GM20000 (cell line): ENCODE measurements around the gene DCAF17.
"Not testable (repeated sequence)": the region's sequence is repeated elsewhere in the genome, so short reads cannot be mapped to it uniquely, and the experiment has no call there.

Source experiments
- DNase-seq: peaks from one replicate; pipeline ENCODE4 v3.0.0; 2012; ENCODE audit warnings: low spot score
- CTCF ChIP-seq: IDR thresholded peaks from 2 replicates; pipeline ENCODE4 v1.5.1; 2012; ENCODE audit warnings: mild to moderate bottlenecking, control low read depth; ENCODE audit errors: extremely low read depth, missing control alignments

The DCAF17 gene

GRCh38 chr2:171522052-171522787 is 88.2 kb downstream of the DCAF17 start, which contains the start of gene CYBRD1:
TSS of gene CYBRD1 (plus strand) at chr2:171522474. CDS start at chr2:171522546, 72 bp downstream.
- no peak for TF ChIP-seq CTCF
- peak; percentile 87 for DNase-seq

GRCh38 chr2:171522788-171523087 is 88.7 kb downstream of the DCAF17 start:
- DNase-seq: no peak
- TF ChIP-seq CTCF: no peak

- DNase-seq: peak; percentile 70
- no peak for TF ChIP-seq CTCF
Measured at GRCh38 chr2:171523088-171524017, 89.3 kb downstream of the DCAF17 start.

- no peak for DNase-seq
- no peak for TF ChIP-seq CTCF
Measured at GRCh38 chr2:171524018-171524401, 90.0 kb downstream of the DCAF17 start.

GRCh38 chr2:171529914-171530313 is 95.9 kb downstream of the DCAF17 start:
- no peak for DNase-seq
- peak; percentile 5 for TF ChIP-seq CTCF

GRCh38 chr2:171530378-171530777 is 96.4 kb downstream of the DCAF17 start:
- no peak for DNase-seq

GRCh38 chr2:171530859-171531258 is 96.8 kb downstream of the DCAF17 start:
- DNase-seq: not testable (repeated sequence)

More at GRCh38 chr2:171530378-171530777, 96.4 kb downstream of the DCAF17 start:
- TF ChIP-seq CTCF: no peak
